ENCODE measurements around the gene KBTBD12. TPM values are rescaled to one million over a fixed set of nuclear protein-coding genes. Genes with fewer than 3 reads are reported as not detected.

Gene KBTBD12
- 0.07 TPM in 1 of 2 replicates, not detected in the other for total RNA-seq
- not detected in 2 replicates for polyA plus RNA-seq

- H3K4me2 ChIP-seq = peak within 1 kb of the TSS; percentile 68
- H3K79me2 ChIP-seq = no peaks in the 10 kb centered on the region
- no peaks in the 10 kb centered on the region for H3K9me2 ChIP-seq (replicated peaks; ENCODE audit: insufficient read depth)
- H3K27me3 ChIP-seq = peaks cover 13% of the 10 kb centered on the region
- TF ChIP-seq CTCF (IDR thresholded peaks at IDR 0.05; ENCODE audit: poor library complexity) (no peak), EZH2phosphoT487 (IDR thresholded peaks at IDR 0.05; ENCODE audit: low read depth, severe bottlenecking, unreplicated experiment) (no peak), EZH2 (IDR thresholded peaks at IDR 0.05; ENCODE audit: borderline replicate concordance) (no peak)
- H3K36me3 ChIP-seq (replicated peaks; ENCODE audit: insufficient read depth, low read depth) = no peaks in the 10 kb centered on the region
- H2AFZ ChIP-seq = no peak within 1 kb of the TSS
- no peak within 1 kb of the TSS for H3K27ac ChIP-seq
- H3K9me3 ChIP-seq (ENCODE audit: low read depth) = no peaks in the 10 kb centered on the region
- DNase-seq (ENCODE audit: low spot score) = no peak
- H3K4me1 ChIP-seq (ENCODE audit: insufficient read depth) = peaks cover 5% of the 10 kb centered on the region
- H3K4me3 ChIP-seq = no peak within 1 kb of the TSS
- H4K20me1 ChIP-seq (ENCODE audit: insufficient read depth, poor library complexity, severe bottlenecking) = no peaks in the 10 kb centered on the region
- WGBS (ENCODE audit: low lambda C conversion rate, missing lambda C conversion rate) = 71% methylated on average over 48 of the region's 69 CpGs
These were observed at the start of gene KBTBD12 for GRCh38 chr3:127915115-127915936. Gene KBTBD12 (plus strand): TSS chr3:127915232. CDS start chr3:127923062, 7,830 bp downstream.

GRCh38 chr3:127865941-127866340 is 49.1 kb upstream of the KBTBD12 start:
- Histone ChIP-seq H3K4me3 (no peak overlapping the region), H2AFZ (no peak overlapping the region), H3K9me2 (replicated peaks; ENCODE audit: insufficient read depth) (no peaks in the 10 kb centered on the region), H3K36me3 (replicated peaks; ENCODE audit: insufficient read depth, low read depth) (no peaks in the 10 kb centered on the region), H3K27me3 (peaks cover 2% of the 10 kb centered on the region), H3K4me1 (ENCODE audit: insufficient read depth) (no peaks in the 10 kb centered on the region), H3K27ac (no peak overlapping the region), H3K4me2 (no peak overlapping the region), H3K9me3 (ENCODE audit: low read depth) (no peaks in the 10 kb centered on the region), H4K20me1 (ENCODE audit: insufficient read depth, poor library complexity, severe bottlenecking) (no peaks in the 10 kb centered on the region), H3K79me2 (no peaks in the 10 kb centered on the region)
- TF ChIP-seq CTCF (IDR thresholded peaks at IDR 0.05; ENCODE audit: poor library complexity) (no peak), EZH2phosphoT487 (IDR thresholded peaks at IDR 0.05; ENCODE audit: low read depth, severe bottlenecking, unreplicated experiment) (no peak), EZH2 (IDR thresholded peaks at IDR 0.05; ENCODE audit: borderline replicate concordance) (no peak)
- WGBS (ENCODE audit: low lambda C conversion rate, missing lambda C conversion rate) = 57% methylated on average over 4 of the region's 4 CpGs
- peak; percentile 58 for DNase-seq (ENCODE audit: low spot score)

- H3K4me1 ChIP-seq (ENCODE audit: insufficient read depth) = no peaks in the 10 kb centered on the region
- no peak overlapping the region for H3K27ac ChIP-seq
- H3K36me3 ChIP-seq (replicated peaks; ENCODE audit: insufficient read depth, low read depth) = no peaks in the 10 kb centered on the region
- no peak overlapping the region for H3K4me2 ChIP-seq
- H3K79me2 ChIP-seq = no peaks in the 10 kb centered on the region
- DNase-seq (ENCODE audit: low spot score) = no peak
- no peaks in the 10 kb centered on the region for H3K9me2 ChIP-seq (replicated peaks; ENCODE audit: insufficient read depth)
- H4K20me1 ChIP-seq (ENCODE audit: insufficient read depth, poor library complexity, severe bottlenecking) = no peaks in the 10 kb centered on the region
- no peak for TF ChIP-seq EZH2phosphoT487 (IDR thresholded peaks at IDR 0.05; ENCODE audit: low read depth, severe bottlenecking, unreplicated experiment)
- no peak for TF ChIP-seq CTCF (IDR thresholded peaks at IDR 0.05; ENCODE audit: poor library complexity)
- TF ChIP-seq EZH2 (IDR thresholded peaks at IDR 0.05; ENCODE audit: borderline replicate concordance) = no peak
- no peaks in the 10 kb centered on the region for H3K27me3 ChIP-seq
- no peaks in the 10 kb centered on the region for H3K9me3 ChIP-seq (ENCODE audit: low read depth)
- no peak overlapping the region for H3K4me3 ChIP-seq
- no peak overlapping the region for H2AFZ ChIP-seq
- WGBS (ENCODE audit: low lambda C conversion rate, missing lambda C conversion rate) = 89% methylated on average over 2 of the region's 2 CpGs
These were observed 47.6 kb upstream of the KBTBD12 start for GRCh38 chr3:127867412-127867811.
